ENCODE measurements around the gene ARMC12.
A peak's percentile ranks its signal among the peaks of the same experiment; 100 is the strongest.

ARMC12 gene

GRCh38 chr6:35728683-35729678 is 7.9 kb upstream of the ARMC12 start:
- Histone ChIP-seq H3F3A (ENCODE audit: control insufficient read depth, insufficient read depth) (peaks cover 28% of the 10 kb centered on the region), H3K4me2 (ENCODE audit: low read length) (peak overlapping the region; percentile 73), H3K9me3 (ENCODE audit: control insufficient read depth, insufficient read depth, low read length) (no peaks in the 10 kb centered on the region), H3K4me1 (ENCODE audit: control insufficient read depth, low read length) (peaks cover 73% of the 10 kb centered on the region), H3K27ac (ENCODE audit: low read depth, low read length) (peak overlapping the region; percentile 87), H3K4me3 (ENCODE audit: low read length) (peak overlapping the region; percentile 89), H3K36me3 (ENCODE audit: control insufficient read depth, low read length) (no peaks in the 10 kb centered on the region), H3K9me2 (replicated peaks; ENCODE audit: control insufficient read depth, low read length) (no peaks in the 10 kb centered on the region), H4K20me1 (ENCODE audit: control insufficient read depth, insufficient read depth, low read depth, low read length) (no peaks in the 10 kb centered on the region), H3K79me2 (ENCODE audit: control insufficient read depth, low read length) (no peaks in the 10 kb centered on the region), H3K27me3 (ENCODE audit: control insufficient read depth, low read length) (no peaks in the 10 kb centered on the region)
- TF ChIP-seq EZH2phosphoT487 (IDR thresholded peaks at IDR 0.05; ENCODE audit: borderline replicate concordance, low read length) = no peak
- TF ChIP-seq, protein P1, sequence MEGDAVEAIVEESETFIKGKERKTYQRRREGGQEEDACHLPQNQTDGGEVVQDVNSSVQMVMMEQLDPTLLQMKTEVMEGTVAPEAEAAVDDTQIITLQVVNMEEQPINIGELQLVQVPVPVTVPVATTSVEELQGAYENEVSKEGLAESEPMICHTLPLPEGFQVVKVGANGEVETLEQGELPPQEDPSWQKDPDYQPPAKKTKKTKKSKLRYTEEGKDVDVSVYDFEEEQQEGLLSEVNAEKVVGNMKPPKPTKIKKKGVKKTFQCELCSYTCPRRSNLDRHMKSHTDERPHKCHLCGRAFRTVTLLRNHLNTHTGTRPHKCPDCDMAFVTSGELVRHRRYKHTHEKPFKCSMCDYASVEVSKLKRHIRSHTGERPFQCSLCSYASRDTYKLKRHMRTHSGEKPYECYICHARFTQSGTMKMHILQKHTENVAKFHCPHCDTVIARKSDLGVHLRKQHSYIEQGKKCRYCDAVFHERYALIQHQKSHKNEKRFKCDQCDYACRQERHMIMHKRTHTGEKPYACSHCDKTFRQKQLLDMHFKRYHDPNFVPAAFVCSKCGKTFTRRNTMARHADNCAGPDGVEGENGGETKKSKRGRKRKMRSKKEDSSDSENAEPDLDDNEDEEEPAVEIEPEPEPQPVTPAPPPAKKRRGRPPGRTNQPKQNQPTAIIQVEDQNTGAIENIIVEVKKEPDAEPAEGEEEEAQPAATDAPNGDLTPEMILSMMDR (IDR thresholded peaks at IDR 0.05; ENCODE audit: low read depth, low read length, poor library complexity, severe bottlenecking) = peak; percentile 45

DNA sequence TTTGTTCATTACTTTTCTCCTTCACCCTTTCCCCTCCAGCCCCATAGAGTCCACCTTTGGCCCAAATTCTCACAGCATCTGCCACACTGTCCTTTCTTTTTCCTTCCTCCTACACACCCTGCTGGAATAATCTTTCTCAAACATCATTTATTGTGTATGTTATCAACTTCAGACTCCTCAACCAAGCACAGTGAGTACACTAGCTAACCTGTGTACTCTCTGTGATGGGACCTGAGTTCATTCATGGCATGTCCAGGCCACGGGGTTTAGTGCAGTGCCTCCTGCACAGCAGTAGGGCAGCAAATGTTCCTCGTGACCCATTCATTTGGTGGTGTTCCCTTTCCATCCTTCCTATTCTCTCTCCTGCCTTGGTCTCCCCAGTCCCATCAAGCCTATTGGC is 7.1 kb upstream of the ARMC12 start:
- no peaks in the 10 kb centered on the region for H3K36me3 ChIP-seq (ENCODE audit: control insufficient read depth, low read length)
- no peaks in the 10 kb centered on the region for H4K20me1 ChIP-seq (ENCODE audit: control insufficient read depth, insufficient read depth, low read depth, low read length)
- no peaks in the 10 kb centered on the region for H3K27me3 ChIP-seq (ENCODE audit: control insufficient read depth, low read length)
- peaks cover 28% of the 10 kb centered on the region for H3F3A ChIP-seq (ENCODE audit: control insufficient read depth, insufficient read depth)
- TF ChIP-seq EZH2phosphoT487 (IDR thresholded peaks at IDR 0.05; ENCODE audit: borderline replicate concordance, low read length) = no peak
- TF ChIP-seq, protein P1 (IDR thresholded peaks at IDR 0.05; ENCODE audit: low read depth, low read length, poor library complexity, severe bottlenecking) = no peak
- H3K9me3 ChIP-seq (ENCODE audit: control insufficient read depth, insufficient read depth, low read length) = no peaks in the 10 kb centered on the region
- H3K4me2 ChIP-seq (ENCODE audit: low read length) = peak overlapping the region; percentile 73
- peaks cover 66% of the 10 kb centered on the region for H3K4me1 ChIP-seq (ENCODE audit: control insufficient read depth, low read length)
- H3K9me2 ChIP-seq (replicated peaks; ENCODE audit: control insufficient read depth, low read length) = no peaks in the 10 kb centered on the region
- no peaks in the 10 kb centered on the region for H3K79me2 ChIP-seq (ENCODE audit: control insufficient read depth, low read length)
- peak overlapping the region; percentile 32 for H3K4me3 ChIP-seq (ENCODE audit: low read length)
- peak overlapping the region; percentile 87 for H3K27ac ChIP-seq (ENCODE audit: low read depth, low read length)

- Histone ChIP-seq H3K27ac (ENCODE audit: low read depth, low read length) (peak overlapping the region; percentile 87), H3K4me2 (ENCODE audit: low read length) (peak overlapping the region; percentile 73), H3K9me3 (ENCODE audit: control insufficient read depth, insufficient read depth, low read length) (no peaks in the 10 kb centered on the region), H3K4me1 (ENCODE audit: control insufficient read depth, low read length) (peaks cover 67% of the 10 kb centered on the region), H3K4me3 (ENCODE audit: low read length) (peak overlapping the region; percentile 75), H3K36me3 (ENCODE audit: control insufficient read depth, low read length) (no peaks in the 10 kb centered on the region), H4K20me1 (ENCODE audit: control insufficient read depth, insufficient read depth, low read depth, low read length) (no peaks in the 10 kb centered on the region), H3K79me2 (ENCODE audit: control insufficient read depth, low read length) (no peaks in the 10 kb centered on the region), H3K27me3 (ENCODE audit: control insufficient read depth, low read length) (no peaks in the 10 kb centered on the region), H3F3A (ENCODE audit: control insufficient read depth, insufficient read depth) (peaks cover 28% of the 10 kb centered on the region), H3K9me2 (replicated peaks; ENCODE audit: control insufficient read depth, low read length) (no peaks in the 10 kb centered on the region)
- TF ChIP-seq, protein P1 (IDR thresholded peaks at IDR 0.05; ENCODE audit: low read depth, low read length, poor library complexity, severe bottlenecking) = no peak
- TF ChIP-seq EZH2phosphoT487 (IDR thresholded peaks at IDR 0.05; ENCODE audit: borderline replicate concordance, low read length) = no peak
Measured at GRCh38 chr6:35730745-35731413, 6.0 kb upstream of the ARMC12 start.
